Measurements from ENCODE around the gene TMEM233. TPM values are rescaled to one million over a fixed set of nuclear protein-coding genes. Genes with fewer than 3 reads are reported as not detected.

Gene TMEM233
- total RNA-seq, 1 experiment from 2014 or later: not detected

DNA sequence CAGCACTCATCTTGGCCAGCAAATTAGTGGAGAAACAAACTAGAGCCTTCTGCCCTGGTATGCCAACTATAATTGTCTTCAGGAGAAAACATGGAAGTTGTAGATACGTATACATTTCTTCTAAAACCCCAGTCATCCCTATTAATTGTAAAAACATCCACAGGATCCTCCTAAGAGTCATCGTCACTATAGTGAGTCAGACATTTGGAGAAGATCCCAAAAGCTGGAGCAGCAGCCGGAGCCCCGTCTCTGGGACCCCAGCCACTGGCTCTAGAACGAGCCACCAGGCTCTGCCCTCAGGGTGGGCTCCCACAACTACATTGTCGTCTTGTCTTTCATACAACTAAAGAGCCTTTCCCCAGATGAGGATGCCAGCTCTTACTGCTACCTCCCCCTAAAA, 89.8 kb downstream of the TMEM233 start:
- H3K27ac ChIP-seq: no peak overlapping the region
- peaks cover 66% of the 10 kb centered on the region for H3K36me3 ChIP-seq
- H3K9me3 ChIP-seq (replicated peaks): no peaks in the 10 kb centered on the region
- H3K4me3 ChIP-seq: no peak overlapping the region
- H3K4me1 ChIP-seq (replicated peaks): 0 out of 2 replicates have a peak, but pooled peaks cover 3% of the 10 kb centered on the region
- DNase-seq (ENCODE audit: low read depth in 1 of 2, low spot score in 2 of 2): no peak
- no peaks in the 10 kb centered on the region for H3K27me3 ChIP-seq (replicated peaks)

DNA sequence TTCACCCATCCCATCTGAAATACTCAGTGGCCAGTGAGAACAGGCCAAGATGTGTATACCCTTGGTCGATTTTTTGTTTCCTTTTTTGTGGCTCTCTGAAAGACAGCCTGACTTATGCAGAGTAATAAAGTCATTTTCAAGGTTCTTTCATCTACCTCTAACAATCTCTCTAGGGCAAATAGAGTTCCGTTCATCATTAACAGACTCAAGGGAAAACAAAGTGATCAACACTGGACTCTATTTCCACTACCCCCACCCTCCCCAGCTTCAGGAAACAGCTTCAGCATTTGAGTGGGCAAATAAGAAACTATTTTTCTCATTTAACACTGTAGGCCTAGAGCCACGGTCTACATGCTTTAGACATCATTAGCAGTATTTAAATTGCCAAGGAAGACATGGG, 90.2 kb downstream of the TMEM233 start:
- no peak overlapping the region for H3K4me3 ChIP-seq
- H3K4me1 ChIP-seq (replicated peaks): 0 out of 2 replicates have a peak, but pooled peaks cover 3% of the 10 kb centered on the region
- no peaks in the 10 kb centered on the region for H3K9me3 ChIP-seq (replicated peaks)
- DNase-seq (ENCODE audit: low read depth in 1 of 2, low spot score in 2 of 2): no peak
- H3K36me3 ChIP-seq: peaks cover 63% of the 10 kb centered on the region
- no peaks in the 10 kb centered on the region for H3K27me3 ChIP-seq (replicated peaks)
- H3K27ac ChIP-seq: no peak overlapping the region

- H3K9me3 ChIP-seq (replicated peaks): no peaks in the 10 kb centered on the region
- H3K4me1 ChIP-seq (replicated peaks): 0 out of 2 replicates have a peak, but pooled peaks cover 3% of the 10 kb centered on the region
- no peak for DNase-seq (ENCODE audit: low read depth in 1 of 2, low spot score in 2 of 2)
- peaks cover 58% of the 10 kb centered on the region for H3K36me3 ChIP-seq
- H3K27me3 ChIP-seq (replicated peaks): no peaks in the 10 kb centered on the region
- no peak overlapping the region for H3K4me3 ChIP-seq
- no peak overlapping the region for H3K27ac ChIP-seq
These were observed 91.3 kb downstream of the TMEM233 start for GRCh38 chr12:119684711-119685369.

- Histone ChIP-seq H3K27ac (no peak overlapping the region), H3K9me3 (replicated peaks) (no peaks in the 10 kb centered on the region), H3K36me3 (peaks cover 58% of the 10 kb centered on the region), H3K4me3 (no peak overlapping the region), H3K27me3 (replicated peaks) (no peaks in the 10 kb centered on the region), H3K4me1 (replicated peaks) (0 out of 2 replicates have a peak, but pooled peaks cover 3% of the 10 kb centered on the region)
- DNase-seq (ENCODE audit: low read depth in 1 of 2, low spot score in 2 of 2): no peak
These were observed 91.8 kb downstream of the TMEM233 start for GRCh38 chr12:119685375-119685774.

- DNase-seq (ENCODE audit: low read depth in 1 of 2, low spot score in 2 of 2): no peak
- Histone ChIP-seq H3K4me3 (no peak overlapping the region), H3K9me3 (replicated peaks) (no peaks in the 10 kb centered on the region), H3K27me3 (replicated peaks) (no peaks in the 10 kb centered on the region), H3K27ac (no peak overlapping the region), H3K4me1 (replicated peaks) (0 out of 2 replicates have a peak, but pooled peaks cover 3% of the 10 kb centered on the region), H3K36me3 (peaks cover 55% of the 10 kb centered on the region)
These were observed 92.8 kb downstream of the TMEM233 start for GRCh38 chr12:119686355-119686754.

- peaks cover 55% of the 10 kb centered on the region for H3K36me3 ChIP-seq
- H3K4me1 ChIP-seq (replicated peaks): 0 out of 2 replicates have a peak, but pooled peaks cover 3% of the 10 kb centered on the region
- no peak for DNase-seq (ENCODE audit: low read depth in 1 of 2, low spot score in 2 of 2)
- H3K9me3 ChIP-seq (replicated peaks): no peaks in the 10 kb centered on the region
- H3K4me3 ChIP-seq: no peak overlapping the region
- H3K27ac ChIP-seq: no peak overlapping the region
- H3K27me3 ChIP-seq (replicated peaks): no peaks in the 10 kb centered on the region
These were observed 93.2 kb downstream of the TMEM233 start for GRCh38 chr12:119686776-119687175.

GRCh38 chr12:119687406-119687805, 93.8 kb downstream of the TMEM233 start:
- no peak for DNase-seq (ENCODE audit: low read depth in 1 of 2, low spot score in 2 of 2)
- Histone ChIP-seq H3K4me1 (replicated peaks) (0 out of 2 replicates have a peak, but pooled peaks cover 3% of the 10 kb centered on the region), H3K36me3 (peaks cover 51% of the 10 kb centered on the region)

GRCh38 chr12:119687879-119688278, 94.3 kb downstream of the TMEM233 start:
- Histone ChIP-seq H3K4me3 (no peak overlapping the region), H3K36me3 (peaks cover 47% of the 10 kb centered on the region), H3K27me3 (replicated peaks) (no peaks in the 10 kb centered on the region), H3K4me1 (replicated peaks) (0 out of 2 replicates have a peak, but pooled peaks cover 3% of the 10 kb centered on the region), H3K9me3 (replicated peaks) (no peaks in the 10 kb centered on the region), H3K27ac (no peak overlapping the region)
- no peak for DNase-seq (ENCODE audit: low read depth in 1 of 2, low spot score in 2 of 2)

More at GRCh38 chr12:119687406-119687805, 93.8 kb downstream of the TMEM233 start:
- H3K27me3 ChIP-seq (replicated peaks): no peaks in the 10 kb centered on the region
- no peak overlapping the region for H3K4me3 ChIP-seq
- H3K9me3 ChIP-seq (replicated peaks): no peaks in the 10 kb centered on the region
- H3K27ac ChIP-seq: no peak overlapping the region

DNA sequence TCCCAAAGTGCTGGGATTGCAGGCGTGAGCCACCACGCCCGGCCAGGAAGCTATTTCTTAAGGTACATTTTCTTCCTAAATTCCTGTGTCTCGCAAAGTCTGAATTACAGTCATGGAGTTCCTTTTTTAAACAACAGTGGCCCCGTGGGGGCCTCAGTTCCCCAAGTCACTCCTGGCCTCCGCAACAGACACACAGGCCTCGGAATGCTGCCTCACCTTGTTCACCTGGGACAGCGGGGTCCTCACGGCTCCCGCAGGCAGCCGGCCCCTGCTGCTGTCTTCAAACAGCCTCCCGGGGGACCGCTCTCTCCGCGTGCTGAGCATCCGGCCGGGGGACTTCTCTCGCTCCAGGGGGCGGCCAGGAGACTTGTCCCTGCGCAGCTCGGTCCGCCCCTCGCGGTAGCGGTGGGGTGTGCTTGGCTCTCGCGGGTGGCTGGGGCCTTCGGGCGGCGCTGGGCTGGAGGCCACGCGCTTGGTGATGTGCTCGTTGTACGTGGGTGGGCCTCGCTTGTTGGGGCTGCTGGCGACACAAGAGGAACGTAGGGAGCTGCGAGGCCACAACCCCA, 96.4 kb downstream of the TMEM233 start:
- Histone ChIP-seq H3K9me3 (replicated peaks) (no peaks in the 10 kb centered on the region), H3K27ac (no peak overlapping the region), H3K4me1 (replicated peaks) (no peaks in the 10 kb centered on the region), H3K4me3 (no peak overlapping the region), H3K36me3 (peaks cover 53% of the 10 kb centered on the region), H3K27me3 (replicated peaks) (no peaks in the 10 kb centered on the region)
- DNase-seq (ENCODE audit: low read depth in 1 of 2, low spot score in 2 of 2): no peak

DNA sequence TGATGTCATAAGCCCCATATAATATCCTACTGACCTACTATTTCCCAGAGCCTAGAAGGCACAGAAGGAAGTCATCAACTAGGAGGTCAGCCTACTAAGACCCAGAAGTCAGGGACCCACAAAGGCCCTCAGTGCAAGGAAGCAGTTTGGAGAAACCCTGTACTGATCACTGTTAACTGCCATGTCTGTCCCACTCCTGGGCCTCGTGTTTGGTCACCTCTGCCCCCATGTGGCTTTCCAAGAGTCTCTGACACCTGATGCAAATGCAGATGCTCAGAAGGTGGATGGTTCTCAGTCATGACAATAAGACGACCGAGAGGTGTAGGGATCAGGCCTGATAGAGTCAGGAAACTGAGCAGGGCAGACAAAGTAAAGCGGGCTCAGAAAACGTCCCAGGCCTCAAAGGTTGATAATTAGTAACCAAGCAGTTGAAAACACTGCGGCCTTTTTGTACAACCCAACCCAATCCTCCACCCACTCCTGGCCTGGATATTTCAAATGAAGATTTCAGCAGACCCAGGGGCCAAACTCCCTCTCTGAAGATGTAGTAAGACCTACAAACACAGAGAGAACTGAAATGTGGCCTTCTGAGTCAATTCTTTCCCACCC, 97.7 kb downstream of the TMEM233 start:
- H3K27ac ChIP-seq: no peak overlapping the region
- no peak for DNase-seq (ENCODE audit: low read depth in 1 of 2, low spot score in 2 of 2)
- no peaks in the 10 kb centered on the region for H3K9me3 ChIP-seq (replicated peaks)
- peaks cover 56% of the 10 kb centered on the region for H3K36me3 ChIP-seq
- H3K27me3 ChIP-seq (replicated peaks): no peaks in the 10 kb centered on the region
- H3K4me1 ChIP-seq (replicated peaks): no peaks in the 10 kb centered on the region
- H3K4me3 ChIP-seq: no peak overlapping the region

DNA sequence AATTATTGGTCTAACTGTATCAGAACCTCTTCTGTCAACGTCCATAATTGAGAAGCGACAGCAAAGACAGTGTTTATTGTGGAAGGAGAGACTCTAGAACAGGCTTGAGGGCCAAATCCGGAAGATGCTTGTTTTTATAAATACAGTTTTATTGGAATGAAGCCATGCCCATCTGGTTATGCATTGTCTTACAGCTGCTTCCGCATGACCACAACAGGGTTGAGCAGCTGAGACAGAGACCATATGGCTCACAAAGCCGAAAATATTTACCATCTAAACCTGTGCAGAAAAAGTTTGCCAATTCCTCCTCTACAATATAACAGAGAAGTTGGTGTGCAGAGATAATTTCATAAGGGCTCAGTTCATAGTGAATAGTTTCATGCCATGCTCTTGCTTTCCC, 98.8 kb downstream of the TMEM233 start:
- Histone ChIP-seq H3K9me3 (replicated peaks) (no peaks in the 10 kb centered on the region), H3K27ac (no peak overlapping the region), H3K36me3 (peaks cover 55% of the 10 kb centered on the region), H3K4me3 (no peak overlapping the region), H3K4me1 (replicated peaks) (no peaks in the 10 kb centered on the region), H3K27me3 (replicated peaks) (no peaks in the 10 kb centered on the region)
- no peak for DNase-seq (ENCODE audit: low read depth in 1 of 2, low spot score in 2 of 2)

Other genes with a start within 250 kb of the TMEM233 start
- 9.3 and 11.7 TPM in 2 replicates for gene PRKAB1, start 74.4 kb downstream of the TMEM233 start, total RNA-seq (2014; rRNA removed; shearing (Covaris generic))